ENCODE results near the gene GRK2. TPM values are rescaled to one million over a fixed set of nuclear protein-coding genes. Genes with fewer than 3 reads are reported as not detected.

Gene GRK2
- total RNA-seq, 1 donor from 2014 or later: 100 TPM

DNA sequence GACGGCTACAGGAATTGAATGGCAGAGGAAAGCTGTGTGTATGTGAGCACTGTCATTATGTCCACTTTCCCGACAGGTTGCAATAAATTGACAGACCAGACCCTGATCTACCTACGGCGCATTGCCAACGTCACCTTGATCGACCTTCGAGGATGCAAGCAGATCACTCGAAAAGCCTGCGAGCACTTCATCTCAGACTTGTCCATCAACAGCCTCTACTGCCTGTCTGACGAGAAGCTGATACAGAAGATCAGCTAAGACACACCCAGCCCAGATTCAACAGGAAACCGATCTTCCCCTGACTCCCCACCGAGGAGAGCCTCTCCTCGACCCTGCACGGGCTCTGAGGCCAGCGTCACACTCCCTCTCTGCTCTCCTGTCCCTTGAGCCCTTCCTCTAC is 11.5 kb upstream of the GRK2 start:
- peaks cover 29% of the 10 kb centered on the region for H3K4me1 ChIP-seq
- no peaks in the 10 kb centered on the region for H3K9me3 ChIP-seq
- intact Hi-C loops (cut with DNase I): no loop called here
- DNase-seq (ENCODE audit: extremely low spot score in 2 of 2): no peak
- no peak for TF ChIP-seq POLR2A (IDR thresholded peaks at IDR 0.05)
- no peak for TF ChIP-seq POLR2AphosphoS5 (IDR thresholded peaks at IDR 0.05; ENCODE audit: insufficient read depth in 1 of 2, low read depth in 1 of 2)
- TF ChIP-seq, protein P1, sequence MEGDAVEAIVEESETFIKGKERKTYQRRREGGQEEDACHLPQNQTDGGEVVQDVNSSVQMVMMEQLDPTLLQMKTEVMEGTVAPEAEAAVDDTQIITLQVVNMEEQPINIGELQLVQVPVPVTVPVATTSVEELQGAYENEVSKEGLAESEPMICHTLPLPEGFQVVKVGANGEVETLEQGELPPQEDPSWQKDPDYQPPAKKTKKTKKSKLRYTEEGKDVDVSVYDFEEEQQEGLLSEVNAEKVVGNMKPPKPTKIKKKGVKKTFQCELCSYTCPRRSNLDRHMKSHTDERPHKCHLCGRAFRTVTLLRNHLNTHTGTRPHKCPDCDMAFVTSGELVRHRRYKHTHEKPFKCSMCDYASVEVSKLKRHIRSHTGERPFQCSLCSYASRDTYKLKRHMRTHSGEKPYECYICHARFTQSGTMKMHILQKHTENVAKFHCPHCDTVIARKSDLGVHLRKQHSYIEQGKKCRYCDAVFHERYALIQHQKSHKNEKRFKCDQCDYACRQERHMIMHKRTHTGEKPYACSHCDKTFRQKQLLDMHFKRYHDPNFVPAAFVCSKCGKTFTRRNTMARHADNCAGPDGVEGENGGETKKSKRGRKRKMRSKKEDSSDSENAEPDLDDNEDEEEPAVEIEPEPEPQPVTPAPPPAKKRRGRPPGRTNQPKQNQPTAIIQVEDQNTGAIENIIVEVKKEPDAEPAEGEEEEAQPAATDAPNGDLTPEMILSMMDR (IDR thresholded peaks at IDR 0.05): no peak
- H3K4me3 ChIP-seq: no peak overlapping the region
- no peaks in the 10 kb centered on the region for H3K27me3 ChIP-seq
- no peak overlapping the region for H3K27ac ChIP-seq
- H3K36me3 ChIP-seq: peaks cover 0 to 63% of the 10 kb centered on the region in 2 donors

DNA sequence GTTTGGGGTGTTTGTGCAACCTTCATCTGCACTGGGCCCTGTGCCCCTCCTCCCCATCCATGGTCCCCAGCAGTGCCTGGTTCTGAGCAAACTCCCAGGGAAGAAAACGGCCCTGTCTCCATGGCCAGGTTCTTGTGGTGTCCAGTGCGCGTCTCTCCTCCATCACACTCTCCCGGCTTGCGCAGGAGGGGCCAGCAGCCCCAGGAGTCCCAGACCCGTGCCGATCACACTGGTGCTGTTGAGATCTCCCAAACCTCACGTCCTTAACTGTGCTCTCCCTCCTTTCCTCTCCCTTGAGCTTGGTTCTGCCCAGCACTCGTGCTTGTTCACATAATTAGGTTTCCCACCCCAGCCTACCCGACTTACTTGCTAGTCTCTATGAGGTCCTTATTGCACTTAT is 10.9 kb upstream of the GRK2 start:
- Histone ChIP-seq H3K4me3 (no peak overlapping the region), H3K36me3 (peaks cover 0 to 58% of the 10 kb centered on the region in 2 donors), H3K9me3 (no peaks in the 10 kb centered on the region), H3K4me1 (peaks cover 29% of the 10 kb centered on the region), H3K27ac (no peak overlapping the region), H3K27me3 (no peaks in the 10 kb centered on the region)
- no peak for DNase-seq (ENCODE audit: extremely low spot score in 2 of 2)
- no peak for TF ChIP-seq POLR2AphosphoS5 (IDR thresholded peaks at IDR 0.05; ENCODE audit: insufficient read depth in 1 of 2, low read depth in 1 of 2)
- no peak for TF ChIP-seq POLR2A (IDR thresholded peaks at IDR 0.05)
- TF ChIP-seq, protein P1 (IDR thresholded peaks at IDR 0.05): no peak
- intact Hi-C loops (cut with DNase I): no loop called here

DNA sequence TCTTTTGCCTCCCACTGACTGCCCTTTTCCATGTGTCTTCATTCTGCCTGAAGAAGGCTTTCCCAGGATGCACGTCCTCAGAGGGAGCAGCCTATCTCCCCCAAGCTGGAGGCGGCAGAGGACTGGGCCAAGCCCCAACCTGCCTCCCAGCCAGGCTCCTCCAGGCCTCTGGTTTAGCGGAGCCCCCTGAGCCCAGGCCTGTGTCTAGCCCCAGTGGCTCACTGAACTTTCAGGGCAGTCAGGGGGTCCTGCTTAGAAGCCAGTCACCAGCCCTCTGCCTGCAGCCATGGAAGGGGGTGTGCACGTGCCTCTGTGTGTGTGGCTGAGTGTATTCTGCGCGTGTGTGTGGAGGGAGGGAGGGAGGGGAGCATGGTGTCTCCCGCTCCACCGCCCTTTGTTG is 10.4 kb upstream of the GRK2 start:
- no peaks in the 10 kb centered on the region for H3K9me3 ChIP-seq
- H3K27ac ChIP-seq: no peak overlapping the region
- TF ChIP-seq, protein P1 (IDR thresholded peaks at IDR 0.05): no peak
- no peak for TF ChIP-seq POLR2A (IDR thresholded peaks at IDR 0.05)
- TF ChIP-seq POLR2AphosphoS5 (IDR thresholded peaks at IDR 0.05; ENCODE audit: insufficient read depth in 1 of 2, low read depth in 1 of 2): no peak
- no peak for DNase-seq (ENCODE audit: extremely low spot score in 2 of 2)
- H3K27me3 ChIP-seq: no peaks in the 10 kb centered on the region
- intact Hi-C loops (cut with DNase I): no loop called here
- peaks cover 31% of the 10 kb centered on the region for H3K4me1 ChIP-seq
- H3K4me3 ChIP-seq: no peak overlapping the region
- peaks cover 0 to 53% of the 10 kb centered on the region in 2 donors for H3K36me3 ChIP-seq

DNA sequence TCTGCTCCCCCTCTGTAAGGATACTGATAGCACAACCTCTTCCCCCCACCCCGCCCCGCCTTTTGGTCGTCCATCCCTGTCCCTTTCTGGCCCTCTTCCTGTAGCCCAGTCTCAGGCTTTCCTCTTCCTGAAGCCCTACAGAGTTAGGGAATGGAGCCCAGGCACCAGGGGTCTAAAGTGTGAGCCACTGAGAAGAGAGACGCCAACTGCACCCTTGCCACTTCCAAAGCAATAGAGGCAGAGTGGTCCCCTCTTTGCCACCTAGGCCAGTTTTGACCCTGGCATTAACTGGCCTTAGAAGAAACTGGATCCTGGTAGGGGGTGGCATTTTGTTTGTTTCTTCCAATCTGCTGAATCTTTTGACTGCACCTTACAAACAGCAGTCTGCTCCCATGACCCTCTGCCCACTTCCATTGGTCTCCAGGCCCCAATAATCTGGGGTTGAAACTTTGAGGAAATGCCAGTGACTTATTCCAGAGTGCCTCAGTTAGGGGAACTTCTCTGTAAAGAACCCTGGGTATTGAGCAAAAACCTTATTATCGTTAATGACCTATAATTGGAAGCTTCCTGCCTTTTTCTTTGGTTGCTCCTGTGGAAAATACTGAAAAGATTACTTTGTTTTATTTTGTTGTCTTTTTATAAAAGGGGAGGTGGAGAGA is 9.7 kb upstream of the GRK2 start:
- no peak for TF ChIP-seq POLR2A (IDR thresholded peaks at IDR 0.05)
- TF ChIP-seq, protein P1 (IDR thresholded peaks at IDR 0.05): no peak
- TF ChIP-seq POLR2AphosphoS5 (IDR thresholded peaks at IDR 0.05; ENCODE audit: insufficient read depth in 1 of 2, low read depth in 1 of 2): no peak
- Histone ChIP-seq H3K4me1 (peaks cover 38% of the 10 kb centered on the region), H3K27ac (no peak overlapping the region), H3K4me3 (no peak overlapping the region), H3K27me3 (no peaks in the 10 kb centered on the region), H3K9me3 (no peaks in the 10 kb centered on the region), H3K36me3 (peaks cover 0 to 45% of the 10 kb centered on the region in 2 donors)
- intact Hi-C loops (cut with DNase I): no loop called here
- no peak for DNase-seq (ENCODE audit: extremely low spot score in 2 of 2)

DNA sequence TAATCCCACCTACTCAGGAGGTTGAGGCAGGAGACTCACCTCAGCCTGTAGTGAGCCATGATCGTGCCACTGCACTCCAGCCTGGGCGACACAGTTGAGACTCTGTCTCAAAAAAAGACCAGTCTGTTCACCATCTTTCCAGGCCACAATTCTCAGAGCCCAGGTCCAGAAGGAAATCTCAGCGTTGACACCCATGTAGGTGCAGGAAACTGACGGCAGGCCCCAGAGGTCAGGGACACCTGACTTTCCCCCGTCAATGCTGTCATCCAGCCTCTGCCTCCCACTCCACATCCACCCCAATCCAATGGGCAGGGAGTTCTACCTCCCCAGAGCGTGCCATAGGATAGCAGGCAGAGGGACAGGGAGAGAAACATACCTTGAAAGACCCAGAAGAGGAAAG is 5.9 kb upstream of the GRK2 start:
- H3K36me3 ChIP-seq: peaks cover 0 to 7% of the 10 kb centered on the region in 2 donors
- no peak overlapping the region for H3K27ac ChIP-seq
- H3K9me3 ChIP-seq: no peaks in the 10 kb centered on the region
- TF ChIP-seq POLR2A (IDR thresholded peaks at IDR 0.05) (no peak), POLR2AphosphoS5 (IDR thresholded peaks at IDR 0.05; ENCODE audit: insufficient read depth in 1 of 2, low read depth in 1 of 2) (no peak)
- TF ChIP-seq, protein P1 (IDR thresholded peaks at IDR 0.05): no peak
- H3K27me3 ChIP-seq: no peaks in the 10 kb centered on the region
- intact Hi-C loops (cut with DNase I): no loop called here
- DNase-seq (ENCODE audit: extremely low spot score in 2 of 2): no peak
- H3K4me1 ChIP-seq: peaks cover 43% of the 10 kb centered on the region
- no peak overlapping the region for H3K4me3 ChIP-seq

Measured in vagina (tissue), 2 donors.